Superior temporal gyrus (tissue), 1 donor: Measurements from ENCODE around the gene XIST.
A peak's percentile ranks its signal among the peaks of the same experiment; 100 is the strongest.
"Not testable (repeated sequence)": the region's sequence is repeated elsewhere in the genome, so short reads cannot be mapped to it uniquely, and the experiment has no call there.

Experiments
- DNase-seq: peaks from one replicate; pipeline ENCODE4 v3.0.0-alpha.2; 2016; ENCODE audit errors: extremely low spot score

Gene XIST

DNA sequence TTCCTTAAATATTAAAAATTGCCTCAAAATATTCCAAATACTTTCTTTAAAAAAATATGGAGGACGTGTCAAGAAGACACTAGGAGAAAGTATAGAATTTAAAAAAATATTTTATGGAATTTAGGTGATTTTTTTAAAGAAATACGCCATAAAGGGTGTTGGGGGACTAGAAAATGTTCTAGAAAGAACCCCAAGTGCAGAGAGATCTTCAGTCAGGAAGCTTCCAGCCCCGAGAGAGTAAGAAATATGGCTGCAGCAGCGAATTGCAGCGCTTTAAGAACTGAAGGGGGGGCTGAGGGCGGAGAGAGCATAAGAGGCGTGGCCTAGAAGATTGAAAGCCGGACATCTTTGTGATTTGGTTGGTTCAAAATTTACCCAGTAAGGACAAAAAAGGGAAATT is at the start of gene XIST:
TSS of gene XIST (minus strand) at position 248 of the 400 bp plus-strand sequence.
- no peak for DNase-seq

DNA sequence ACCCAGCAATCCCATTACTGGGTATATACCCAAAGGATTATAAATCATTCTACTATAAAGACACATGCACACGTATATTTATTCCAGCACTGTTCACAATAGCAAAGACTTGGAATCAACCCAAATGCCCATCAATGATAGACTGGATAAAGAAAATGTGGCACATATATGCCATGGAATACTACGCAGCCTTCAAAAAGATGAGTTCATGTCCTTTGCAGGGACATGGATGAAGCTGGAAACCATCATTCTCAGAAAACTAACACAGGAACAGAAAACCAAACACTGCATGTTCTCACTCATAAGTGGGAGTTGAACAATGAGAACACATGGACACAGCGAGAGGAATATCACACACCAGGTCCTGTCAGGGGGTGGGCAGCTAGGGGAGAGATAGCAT is 45.8 kb upstream of the XIST start:
- DNase-seq = not testable (repeated sequence)

DNA sequence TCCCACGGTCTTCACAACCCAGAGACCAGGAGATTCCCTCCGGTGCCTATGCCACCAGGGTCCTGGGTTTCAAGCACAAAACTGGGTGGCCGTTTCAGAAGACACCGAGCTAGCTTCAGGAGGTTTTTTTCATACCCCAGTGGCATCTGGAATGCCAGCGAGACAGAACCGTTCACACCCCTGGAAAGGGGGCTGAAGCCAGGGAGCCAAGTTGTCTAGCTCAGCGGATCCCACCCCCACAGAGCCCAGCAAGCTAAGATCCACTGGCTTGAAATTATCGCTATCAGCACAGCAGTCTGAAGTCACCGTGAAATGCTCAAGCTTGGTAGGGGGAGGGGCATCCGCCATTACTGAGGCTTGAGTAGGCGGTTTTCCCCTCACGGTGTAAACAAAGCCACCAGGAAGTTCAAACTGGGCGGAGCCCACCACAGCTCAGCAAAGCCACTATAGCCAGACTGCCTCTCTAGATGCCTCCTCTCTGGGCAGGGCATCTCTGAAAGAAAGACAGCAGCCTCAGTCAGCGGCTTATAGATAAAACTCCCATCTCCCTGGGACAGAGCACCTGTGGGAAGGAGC is 40.1 kb upstream of the XIST start:
- not testable (repeated sequence) for DNase-seq

DNA sequence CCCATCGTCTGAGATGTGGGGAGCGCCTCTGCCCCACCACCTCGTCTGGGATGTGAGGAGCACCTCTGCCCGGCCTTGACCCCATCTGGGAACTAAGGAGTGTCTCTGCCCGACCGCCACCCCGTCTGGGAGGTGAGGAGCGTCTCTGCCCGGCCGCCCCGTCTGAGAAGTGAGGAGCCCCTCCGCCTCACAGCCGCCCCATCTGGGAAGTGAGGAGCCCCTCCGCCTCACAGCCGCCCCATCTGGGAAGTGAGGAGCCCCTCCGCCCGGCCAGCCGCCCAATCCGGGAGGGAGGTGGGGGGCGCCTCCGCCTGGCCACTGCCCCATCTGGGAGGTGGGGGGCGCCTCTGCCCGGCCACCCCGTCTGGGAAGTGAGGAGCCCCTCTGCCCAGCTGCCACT is 29.7 kb upstream of the XIST start:
- DNase-seq = not testable (repeated sequence)

DNA sequence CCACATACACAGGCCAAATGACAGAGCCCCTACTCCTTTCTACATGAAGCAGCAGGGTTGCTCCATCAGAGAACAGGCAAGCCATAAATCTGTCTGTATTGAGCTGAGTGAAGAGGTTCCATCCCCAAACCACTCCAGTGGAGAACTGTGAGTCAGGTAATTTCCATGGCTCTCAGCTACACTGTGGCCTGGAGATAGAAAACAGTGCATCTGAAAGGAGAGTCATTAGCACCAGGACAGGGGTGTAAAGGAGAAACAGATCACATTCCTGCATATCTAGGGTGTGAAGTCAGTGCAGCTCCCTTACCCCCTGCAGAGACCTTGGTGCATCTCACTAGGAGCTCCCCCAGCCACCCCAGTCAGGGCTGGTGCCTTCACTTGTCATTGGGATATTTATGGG is 25.2 kb upstream of the XIST start:
- DNase-seq = no peak

DNA sequence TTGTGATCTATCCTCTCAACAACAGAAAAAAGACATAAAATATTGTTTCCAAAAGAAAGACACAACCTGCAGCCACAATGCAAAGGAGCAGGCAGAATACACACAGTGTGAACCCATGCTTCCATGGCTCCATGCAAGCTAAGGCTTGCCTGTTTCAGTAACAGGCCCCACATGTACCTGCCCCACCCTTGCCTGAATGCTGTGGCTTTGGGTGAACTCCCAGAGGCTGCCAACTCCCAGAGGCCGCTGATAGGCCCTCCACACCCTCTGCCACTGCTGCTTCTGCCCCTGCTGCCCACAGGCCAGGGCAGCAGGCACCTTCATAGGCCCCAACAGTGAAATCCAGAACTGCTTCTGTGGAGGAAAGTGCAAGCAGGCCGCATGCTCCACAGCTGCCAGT is 24.4 kb upstream of the XIST start:
- DNase-seq = no peak

DNA sequence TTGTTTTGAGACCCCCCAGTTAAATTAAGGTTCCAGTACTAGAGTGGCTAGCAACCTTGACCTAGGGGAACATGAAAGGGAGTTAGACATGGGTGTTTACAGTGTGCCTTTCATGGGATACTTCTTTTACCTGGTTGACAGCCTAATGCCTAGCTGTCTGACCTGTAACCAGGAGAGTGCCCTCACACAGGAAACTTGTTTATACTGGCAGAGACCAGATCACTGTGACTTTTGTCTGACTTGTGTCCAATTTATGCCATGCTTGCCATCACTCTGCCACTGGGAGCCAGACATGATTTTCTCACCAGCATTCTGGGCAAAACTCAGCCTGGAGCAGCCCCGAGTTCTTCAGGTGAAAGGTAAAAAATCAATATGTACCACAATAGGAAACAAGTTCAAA is 16.4 kb upstream of the XIST start:
- DNase-seq = no peak

DNA sequence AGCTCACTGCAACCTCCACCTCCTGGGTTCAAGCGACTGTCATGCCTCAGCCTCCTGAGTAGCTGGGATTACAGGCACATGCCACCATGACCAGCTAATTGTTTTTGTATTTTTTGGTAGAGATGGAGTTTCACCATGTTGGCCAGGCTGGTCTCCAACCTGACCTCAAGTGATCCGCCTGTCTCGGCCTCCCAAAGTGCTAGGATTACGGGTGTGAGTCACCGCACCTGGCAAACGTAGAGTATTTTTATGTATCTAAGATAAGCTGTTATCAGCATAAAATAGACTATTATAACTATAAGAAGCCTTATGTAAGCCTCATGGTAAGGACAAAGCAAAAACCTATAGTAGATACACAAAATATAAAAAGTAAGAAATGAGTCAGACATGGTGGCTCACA is 14.6 kb upstream of the XIST start:
- no peak for DNase-seq

DNA sequence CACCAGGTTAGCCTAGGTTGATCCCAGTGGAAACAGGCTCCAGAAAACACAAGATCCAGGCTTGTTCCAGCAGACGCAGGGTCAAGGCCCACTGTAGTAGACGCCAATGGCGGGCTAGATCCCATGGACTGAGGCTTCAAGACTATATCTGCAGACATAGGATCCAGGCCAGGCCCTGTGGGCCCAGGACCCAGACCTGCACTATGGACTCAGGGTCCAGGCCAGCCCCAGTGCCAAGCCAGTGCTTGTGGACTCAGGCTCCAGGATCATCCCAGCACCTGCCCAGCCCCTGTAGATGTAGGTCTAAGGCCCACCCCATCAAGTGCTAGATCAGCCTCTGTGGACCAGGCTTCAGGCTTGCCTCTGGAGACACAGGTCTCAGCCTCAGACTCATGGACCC is 11.3 kb upstream of the XIST start:
- no peak for DNase-seq

DNA sequence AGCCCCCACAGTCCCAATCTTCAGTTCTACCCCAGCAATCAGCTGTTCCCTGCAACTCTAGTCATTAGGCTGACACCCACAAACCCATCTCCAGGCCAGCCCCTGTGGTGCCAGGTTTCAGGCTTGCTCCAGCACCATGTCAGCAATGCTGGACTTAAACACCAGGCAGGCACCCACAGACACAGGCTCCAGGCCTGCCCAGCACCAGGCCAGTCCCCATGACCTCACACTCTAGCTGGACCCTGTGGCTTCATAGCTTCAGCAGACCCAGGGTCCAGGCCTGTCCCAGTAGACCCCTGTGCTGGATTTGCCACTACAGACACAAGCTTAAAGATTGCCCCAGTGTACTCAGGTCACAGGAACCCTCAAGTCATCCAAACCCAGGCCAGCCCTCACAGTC is 10.8 kb upstream of the XIST start:
- no peak for DNase-seq

DNA sequence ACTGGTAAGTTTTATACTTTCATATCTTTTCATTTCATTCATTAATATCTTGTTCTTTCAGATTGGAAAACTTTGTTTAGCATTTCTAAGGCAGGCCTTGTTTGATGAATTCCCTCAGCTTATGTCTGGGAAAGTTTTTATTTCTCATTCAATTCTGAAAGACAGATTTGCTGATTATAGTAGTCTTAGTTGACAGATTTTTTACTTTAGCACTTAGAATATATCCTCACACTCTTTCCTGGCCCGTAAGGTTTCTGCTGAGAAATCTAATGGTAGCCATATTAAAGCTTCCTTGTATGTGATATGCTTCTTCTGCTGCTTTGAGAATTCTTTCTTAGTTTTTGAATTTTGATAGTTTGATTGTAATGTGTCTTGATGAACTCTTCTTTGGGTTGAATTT is 7.1 kb upstream of the XIST start:
- no peak for DNase-seq

DNA sequence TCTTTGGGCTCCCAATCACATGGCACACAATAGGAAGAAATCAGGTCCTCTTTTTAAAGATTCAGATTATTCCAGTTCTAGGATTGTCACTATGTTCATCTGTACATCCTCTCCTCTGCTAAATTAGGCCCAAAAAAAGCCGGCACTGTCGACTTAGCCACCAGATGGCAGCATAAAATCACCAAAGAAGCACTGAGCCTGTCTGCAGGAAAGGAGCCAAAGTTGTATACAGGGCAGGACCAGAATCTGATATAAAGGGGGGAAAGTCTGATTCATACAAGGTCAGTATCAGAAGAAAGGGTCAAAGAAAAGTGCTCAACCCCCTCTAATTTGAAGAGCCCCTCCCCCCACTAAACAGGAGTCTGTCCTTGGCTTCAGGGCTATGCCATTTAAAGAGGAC is 3.0 kb upstream of the XIST start:
- peak; percentile 84 for DNase-seq

DNA sequence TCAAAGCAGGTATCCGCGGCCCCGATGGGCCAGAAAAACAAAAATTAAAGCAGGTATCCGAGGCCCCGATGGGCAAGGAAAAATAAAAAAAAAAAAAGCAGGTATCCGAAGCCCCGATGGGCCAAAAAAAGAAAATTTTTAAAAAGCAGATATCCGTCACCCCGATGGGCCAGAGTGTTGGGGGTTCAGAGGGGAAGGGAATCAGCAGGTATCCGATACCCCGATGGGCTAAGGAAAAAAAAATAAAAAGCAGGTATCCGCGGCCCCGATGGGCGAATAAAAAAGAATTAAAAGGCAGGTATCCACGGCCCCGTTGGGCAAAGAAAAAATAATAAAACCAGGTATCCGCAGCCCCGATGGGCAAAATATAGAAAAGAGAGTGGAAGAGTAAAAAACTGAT is 492 bp downstream of the XIST start:
- no peak for DNase-seq

DNA sequence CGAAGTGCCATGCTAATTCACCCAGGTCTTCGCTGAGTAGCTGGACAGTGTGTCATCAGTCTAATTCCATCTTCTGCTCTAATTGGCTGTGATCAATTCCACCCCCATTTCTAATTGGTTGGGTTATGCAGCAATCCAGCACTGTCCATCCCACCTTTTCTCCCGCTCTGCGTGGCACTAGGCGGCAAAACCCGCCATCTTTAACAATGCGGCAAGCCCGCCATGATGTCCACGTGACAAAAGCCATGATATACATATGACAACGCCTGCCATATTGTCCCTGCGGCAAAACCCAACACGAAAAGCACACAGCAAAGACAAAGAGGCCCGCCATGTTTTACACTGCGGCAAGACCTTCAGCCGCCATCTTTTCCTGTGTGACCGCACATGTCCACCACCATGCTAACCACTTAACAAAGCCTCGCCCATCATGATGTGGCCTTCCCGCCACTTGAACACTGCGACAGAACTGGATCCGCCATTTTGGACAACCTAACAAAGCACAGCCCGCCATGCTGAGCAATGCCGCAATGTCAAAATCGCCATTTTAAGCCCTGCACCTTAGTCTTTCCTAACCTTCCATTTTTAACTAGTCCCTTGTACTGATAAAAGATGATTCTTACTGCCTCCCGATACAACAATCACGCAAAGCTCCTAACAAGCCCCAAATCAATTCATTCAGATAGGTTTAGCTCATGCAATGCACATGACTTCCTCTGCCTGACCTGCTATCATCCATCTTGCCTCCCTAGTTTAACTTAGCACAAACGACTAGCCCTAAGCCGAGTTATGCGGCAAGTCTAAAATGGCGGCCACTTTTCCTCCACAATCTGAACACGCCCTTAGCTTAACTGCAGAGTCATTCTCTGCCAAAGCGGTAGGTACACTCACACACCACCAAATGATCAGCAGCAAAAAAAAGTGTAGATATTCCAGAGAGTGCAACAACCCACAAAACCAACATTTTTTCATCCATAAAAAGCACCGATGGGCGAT is 1.2 kb downstream of the XIST start:
- DNase-seq = no peak

DNA sequence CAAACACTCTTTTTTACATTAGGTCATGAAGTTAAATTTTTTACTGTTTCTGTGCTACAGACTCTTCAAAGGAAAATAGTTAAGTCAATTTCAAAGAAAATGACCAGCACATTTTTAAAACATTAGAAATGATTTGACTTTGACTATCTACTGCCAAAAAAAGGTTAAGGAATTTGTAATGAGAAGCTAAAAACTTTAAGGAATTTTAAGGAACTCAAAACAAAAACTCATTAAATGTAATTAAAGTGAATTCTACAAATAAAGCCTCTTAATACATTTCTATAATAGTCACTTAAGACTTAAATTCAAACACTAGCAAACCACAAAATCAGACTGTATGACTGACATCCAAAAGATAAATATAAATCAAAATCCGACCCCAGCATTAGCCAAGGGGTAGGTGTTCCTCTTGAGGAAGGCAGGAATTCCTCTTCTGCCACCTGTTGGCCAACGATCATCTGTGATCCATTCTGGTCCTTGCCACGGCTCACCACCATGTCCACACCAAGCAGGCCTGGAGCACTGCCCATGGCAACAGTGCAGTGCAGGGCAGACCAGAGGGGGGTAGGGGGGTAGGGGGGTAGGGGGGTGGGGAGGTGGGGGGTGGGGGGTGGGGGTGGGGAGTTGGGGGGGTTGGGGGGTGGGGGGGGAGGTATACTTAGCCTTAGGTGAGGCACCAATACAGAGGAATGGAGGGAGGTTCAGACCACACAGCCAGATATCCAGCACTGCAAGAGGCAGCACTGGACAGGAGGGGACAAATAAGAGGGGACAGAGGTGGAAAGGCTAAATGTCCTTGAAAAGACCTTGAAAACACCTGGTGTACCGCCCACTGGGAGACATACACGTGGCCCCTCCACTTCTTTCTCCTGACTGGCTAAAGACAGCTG is 2.1 kb downstream of the XIST start:
- DNase-seq = no peak

DNA sequence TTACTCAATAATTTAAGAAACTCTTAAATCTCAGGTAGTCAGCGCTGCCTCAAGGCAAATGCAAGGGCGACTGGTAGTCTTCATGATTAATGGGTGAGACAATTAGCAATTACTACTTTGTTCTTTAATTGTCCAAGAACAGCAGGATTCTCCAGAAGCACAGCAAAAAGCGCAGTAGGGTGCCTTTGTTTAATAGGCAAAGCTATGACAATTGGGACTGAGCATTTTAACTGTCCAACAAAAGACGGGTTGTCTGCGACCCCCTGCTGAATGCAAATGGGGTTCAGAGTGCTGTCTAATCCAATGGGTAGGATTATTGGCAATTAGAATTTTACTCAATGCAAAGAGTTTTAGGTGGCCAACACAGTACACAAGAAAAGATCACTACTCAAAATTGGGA is 3.4 kb downstream of the XIST start:
- DNase-seq = no peak

DNA sequence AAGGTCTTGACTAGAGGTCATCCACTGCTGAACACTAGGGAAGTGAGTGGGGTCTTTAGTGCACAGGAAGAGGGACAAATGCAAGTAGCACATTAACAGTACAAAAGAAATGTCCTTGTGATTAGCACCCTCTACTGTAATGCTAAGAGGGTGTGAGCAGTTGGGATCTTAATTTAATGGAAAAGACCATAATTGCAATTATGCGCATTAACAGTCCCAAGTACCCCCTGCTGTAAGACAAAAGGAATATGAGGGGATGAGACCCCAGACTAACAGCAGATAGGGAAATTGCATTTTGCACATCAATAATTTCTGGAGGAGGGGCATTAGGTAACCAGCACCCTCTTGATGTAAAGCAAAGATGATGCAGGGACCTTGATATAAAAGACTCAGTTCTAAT is 4.5 kb downstream of the XIST start:
- no peak for DNase-seq

DNA sequence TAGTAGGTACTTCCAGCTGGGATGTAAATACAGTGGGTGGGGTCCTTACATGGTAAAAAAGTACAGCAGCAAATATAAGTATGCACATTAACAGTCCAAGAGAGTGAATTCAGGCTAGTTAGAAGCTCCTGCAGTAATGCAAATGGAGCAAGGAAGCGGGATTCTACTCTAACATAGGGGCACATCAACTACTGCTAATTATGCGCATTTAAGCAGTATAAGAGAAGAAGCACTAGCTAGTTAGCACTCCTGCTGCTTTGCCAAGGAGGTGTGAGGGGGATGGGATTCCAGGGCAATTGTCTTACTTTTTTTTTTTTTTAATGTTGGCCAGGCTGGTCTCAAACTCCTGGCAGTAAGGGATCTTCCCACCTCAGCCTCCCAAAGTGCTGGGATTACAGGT is 5.4 kb downstream of the XIST start:
- no peak for DNase-seq

DNA sequence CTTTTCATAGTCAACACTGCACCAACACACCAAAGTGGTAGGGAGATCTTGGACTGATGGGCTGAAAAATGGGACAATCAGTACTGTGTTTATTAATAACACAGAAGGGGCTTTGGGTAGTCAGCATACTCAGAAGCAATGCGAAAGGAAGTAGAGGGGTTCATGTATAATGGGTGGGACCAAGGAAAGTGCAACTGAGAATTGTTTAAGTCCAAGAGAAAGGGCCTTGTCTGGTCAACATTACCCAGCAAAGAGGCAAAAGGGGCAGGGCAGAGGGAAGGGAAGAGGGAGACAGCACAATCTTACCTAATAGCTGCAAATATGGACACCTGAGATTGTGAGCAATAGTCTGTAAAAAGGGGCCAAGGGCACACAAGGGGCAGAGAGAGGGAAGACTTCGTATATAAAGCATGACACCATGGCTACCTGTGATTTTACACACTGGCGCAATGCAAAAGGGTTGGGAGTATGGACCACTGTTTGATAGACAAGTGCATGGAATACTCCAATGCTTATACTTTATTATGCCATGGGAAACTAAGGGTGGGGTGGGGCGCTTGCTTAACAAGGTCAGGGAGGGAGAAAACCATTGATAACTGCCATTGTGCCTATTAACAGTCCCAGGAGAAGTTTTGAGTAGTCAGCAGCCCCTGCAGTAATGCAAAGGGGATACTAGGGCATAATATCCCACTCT is 9.8 kb downstream of the XIST start:
- no peak for DNase-seq

DNA sequence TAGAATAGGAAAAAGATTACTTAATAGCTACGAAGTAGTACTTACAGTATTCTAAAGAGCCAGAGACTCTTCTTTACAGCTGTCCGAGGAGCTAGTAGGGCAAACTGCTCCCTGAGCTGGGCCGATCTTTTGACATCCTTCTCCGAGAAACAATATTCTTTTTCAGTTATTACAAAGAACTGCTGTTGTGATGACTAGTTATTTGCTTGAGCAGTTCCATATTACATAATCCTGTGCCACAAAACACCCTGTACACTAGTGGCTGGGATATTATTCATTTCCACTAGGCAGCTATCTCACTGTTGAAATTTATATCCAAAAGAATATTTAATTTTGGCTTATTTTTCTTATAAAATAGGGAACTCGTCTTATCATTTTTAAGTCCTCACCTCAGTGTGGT is 11.2 kb downstream of the XIST start:
- DNase-seq = no peak

DNA sequence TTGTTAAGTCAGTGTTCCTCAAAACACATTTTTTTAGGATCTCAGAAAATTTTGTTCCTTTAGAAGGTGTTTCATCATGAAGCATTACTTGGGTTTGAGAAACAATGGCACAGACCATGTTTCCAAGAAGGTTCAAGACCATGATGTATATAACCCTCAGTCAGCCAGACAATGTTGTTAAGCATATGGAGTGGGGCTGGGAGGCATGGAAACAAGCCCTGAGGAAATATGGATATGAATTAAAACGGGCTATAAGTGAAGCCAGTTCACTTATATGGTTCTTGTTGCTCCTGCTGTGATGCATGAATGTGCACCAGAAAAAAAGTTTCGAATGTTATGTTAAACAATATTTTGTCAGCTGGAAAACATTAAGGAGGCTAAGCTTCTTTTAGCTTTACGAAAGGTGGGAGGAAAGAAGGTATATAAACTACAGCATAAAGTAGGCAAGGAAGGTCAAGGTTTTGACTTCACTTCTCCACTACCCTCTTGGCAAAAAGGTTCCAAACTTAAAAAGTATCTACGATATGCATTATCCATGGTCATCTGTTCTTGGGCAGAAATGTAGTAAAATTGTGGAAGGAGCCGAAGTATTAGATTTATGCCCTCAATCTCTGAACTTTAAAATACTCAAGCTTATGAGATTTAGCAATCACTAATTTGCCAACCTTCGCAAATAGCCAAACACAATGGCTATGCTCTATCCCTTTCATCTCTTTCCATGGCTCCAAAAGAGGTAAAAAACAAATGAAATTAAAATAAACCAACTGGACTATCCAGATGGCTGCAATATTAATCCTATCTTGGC is 12.2 kb downstream of the XIST start:
- DNase-seq = no peak
